ENCODE measurements around the gene C1RL.

DNA sequence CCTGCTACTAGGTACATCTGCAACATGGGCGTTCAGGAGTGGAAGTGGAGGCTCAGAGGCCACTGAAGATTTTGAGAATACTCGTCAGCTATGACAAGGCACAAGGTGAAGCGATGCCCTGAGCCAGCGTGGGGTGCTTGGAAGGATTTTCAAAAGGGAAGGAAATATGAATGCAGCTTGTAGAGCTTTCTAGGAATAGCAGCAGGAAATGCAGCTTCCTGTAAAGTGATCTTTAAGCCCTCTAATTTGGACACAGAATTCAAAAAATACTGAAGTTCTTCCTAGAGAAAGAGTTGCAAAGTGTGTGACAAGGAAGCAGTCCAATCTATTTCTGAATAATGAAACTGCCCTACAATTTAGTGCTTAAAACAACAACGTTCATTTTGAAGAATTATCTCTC is 61.7 kb downstream of the C1RL start:
- TF ChIP-seq, protein P1, sequence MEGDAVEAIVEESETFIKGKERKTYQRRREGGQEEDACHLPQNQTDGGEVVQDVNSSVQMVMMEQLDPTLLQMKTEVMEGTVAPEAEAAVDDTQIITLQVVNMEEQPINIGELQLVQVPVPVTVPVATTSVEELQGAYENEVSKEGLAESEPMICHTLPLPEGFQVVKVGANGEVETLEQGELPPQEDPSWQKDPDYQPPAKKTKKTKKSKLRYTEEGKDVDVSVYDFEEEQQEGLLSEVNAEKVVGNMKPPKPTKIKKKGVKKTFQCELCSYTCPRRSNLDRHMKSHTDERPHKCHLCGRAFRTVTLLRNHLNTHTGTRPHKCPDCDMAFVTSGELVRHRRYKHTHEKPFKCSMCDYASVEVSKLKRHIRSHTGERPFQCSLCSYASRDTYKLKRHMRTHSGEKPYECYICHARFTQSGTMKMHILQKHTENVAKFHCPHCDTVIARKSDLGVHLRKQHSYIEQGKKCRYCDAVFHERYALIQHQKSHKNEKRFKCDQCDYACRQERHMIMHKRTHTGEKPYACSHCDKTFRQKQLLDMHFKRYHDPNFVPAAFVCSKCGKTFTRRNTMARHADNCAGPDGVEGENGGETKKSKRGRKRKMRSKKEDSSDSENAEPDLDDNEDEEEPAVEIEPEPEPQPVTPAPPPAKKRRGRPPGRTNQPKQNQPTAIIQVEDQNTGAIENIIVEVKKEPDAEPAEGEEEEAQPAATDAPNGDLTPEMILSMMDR (IDR thresholded peaks at IDR 0.05; ENCODE audit: insufficient read depth, low read depth, low read length): no peak
- no peak for TF ChIP-seq EZH2 (IDR thresholded peaks at IDR 0.05; ENCODE audit: insufficient read depth, low read length)

Data from astrocyte (in vitro differentiated cells and primary cell).